ENCODE results near the gene STYX. TPM values are rescaled to one million over a fixed set of nuclear protein-coding genes. Genes with fewer than 3 reads are reported as not detected.
"Not testable (repeated sequence)": the region's sequence is repeated elsewhere in the genome, so short reads cannot be mapped to it uniquely, and the experiment has no call there.

The STYX gene
- total and polyA plus RNA-seq, 7 donors: 6.5 to 24.7 (median 12.5) TPM

GRCh38 chr14:52723514-52724359 is 6.2 kb upstream of the STYX start:
- Histone ChIP-seq H3K4me1 (no peaks in the 10 kb centered on the region), H3K27me3 (ENCODE audit: insufficient read depth in 3 of 3, low read length in 2 of 3) (no peaks in the 10 kb centered on the region), H3K9me3 (no peaks in the 10 kb centered on the region), H3K27ac (no peak overlapping the region), H3K4me3 (no peak overlapping the region), H3K36me3 (ENCODE audit: insufficient read depth in 1 of 2, low read depth in 1 of 2) (peaks cover 15 to 100% of the 10 kb centered on the region in 2 donors)
- no peak for TF ChIP-seq CTCF (IDR thresholded peaks at IDR 0.05)
- ATAC-seq (no peak), DNase-seq (no peak)
- intact Hi-C loops (cut with DNase I): no loop called here
- WGBS, 3 donors: 93 to 97% (median 96%) methylated on average over 4 of the region's 4 CpGs

- Histone ChIP-seq H3K27ac (no peak overlapping the region), H3K4me3 (no peak overlapping the region), H3K4me1 (no peaks in the 10 kb centered on the region), H3K27me3 (ENCODE audit: insufficient read depth in 3 of 3, low read length in 2 of 3) (no peaks in the 10 kb centered on the region), H3K9me3 (no peaks in the 10 kb centered on the region), H3K36me3 (ENCODE audit: insufficient read depth in 1 of 2, low read depth in 1 of 2) (peaks cover 15 to 98% of the 10 kb centered on the region in 2 donors)
- no peak for ATAC-seq
- TF ChIP-seq CTCF (IDR thresholded peaks at IDR 0.05): no peak
- no peak for DNase-seq
- intact Hi-C loops (cut with DNase I): no loop called here
These were observed 5.7 kb upstream of the STYX start for GRCh38 chr14:52724360-52724644.

- ATAC-seq; H3K27me3 ChIP-seq (ENCODE audit: insufficient read depth in 3 of 3, low read length in 2 of 3); H3K4me3 ChIP-seq; DNase-seq; H3K27ac ChIP-seq; H3K4me1 ChIP-seq; H3K9me3 ChIP-seq; intact Hi-C loops (cut with DNase I): not testable (repeated sequence)
- WGBS, 3 donors: 94 to 97% (median 97%) methylated on average over 2 of the region's 2 CpGs
- H3K36me3 ChIP-seq (ENCODE audit: insufficient read depth in 1 of 2, low read depth in 1 of 2): peaks cover 9 to 68% of the 10 kb centered on the region in 2 donors
These were observed 2.5 kb upstream of the STYX start for GRCh38 chr14:52727509-52727908.

- ATAC-seq; H3K27me3 ChIP-seq (ENCODE audit: insufficient read depth in 3 of 3, low read length in 2 of 3); H3K9me3 ChIP-seq; H3K4me3 ChIP-seq; H3K4me1 ChIP-seq: not testable (repeated sequence)
- Histone ChIP-seq H3K36me3 (ENCODE audit: insufficient read depth in 1 of 2, low read depth in 1 of 2) (peaks cover 4 to 68% of the 10 kb centered on the region in 2 donors), H3K27ac (peak overlapping the region; percentile 91)
- peak in 1 of 2 donors; percentile 42 for DNase-seq
- WGBS, 3 donors: 89 to 92% (median 90%) methylated on average over 15 of the region's 15 CpGs
- intact Hi-C loops (cut with DNase I): loop anchor here (2.0 kb wide), 2 partner anchors 18 to 20 kb away; no protein-coding TSS in a partner anchor
These were observed 931 bp upstream of the STYX start for GRCh38 chr14:52729035-52729434.

GRCh38 chr14:52729585-52729924 is 411 bp upstream of the STYX start:
- intact Hi-C loops (cut with DNase I): loop anchor here (2.0 kb wide), 2 partner anchors 19 to 21 kb away; no protein-coding TSS in a partner anchor
- H3K4me1 ChIP-seq: peaks cover 8% of the 10 kb centered on the region
- ATAC-seq (no peak), DNase-seq (no peak)
- TF ChIP-seq CTCF (IDR thresholded peaks at IDR 0.05): no peak
- no peaks in the 10 kb centered on the region for H3K27me3 ChIP-seq (ENCODE audit: insufficient read depth in 3 of 3, low read length in 2 of 3)
- peak overlapping the region; percentile 91 for H3K27ac ChIP-seq
- peak overlapping the region; percentile 91 for H3K4me3 ChIP-seq
- peaks cover 2 to 65% of the 10 kb centered on the region in 2 donors for H3K36me3 ChIP-seq (ENCODE audit: insufficient read depth in 1 of 2, low read depth in 1 of 2)
- 4 to 5% (median 4%) methylated on average over 8 of the region's 8 CpGs for WGBS, 3 donors
- no peaks in the 10 kb centered on the region for H3K9me3 ChIP-seq

Data from psoas muscle (tissue), 8 donors.